Skeletal muscle tissue (tissue), 4 donors: Measurements from ENCODE around the gene CRTAC1. TPM values are rescaled to one million over a fixed set of nuclear protein-coding genes. Genes with fewer than 3 reads are reported as not detected.

Source experiments
- H3K27ac ChIP-seq: one replicate; pipeline ENCODE4 v1.7.0; 2013; ENCODE audit warnings: mild to moderate bottlenecking, low read depth, low read length, inconsistent platforms
- H3K27me3 ChIP-seq, 3 donors: one replicate each; pipeline ENCODE4 v1.7.0; 2013; ENCODE audit warnings: low read length in 3 of 3; ENCODE audit not compliant: control insufficient read depth in 3 of 3, insufficient read depth in 3 of 3
- H3K36me3 ChIP-seq, 3 donors: one replicate each; pipeline ENCODE4 v1.7.0; 2013; ENCODE audit warnings: low read length in 3 of 3; ENCODE audit not compliant: control insufficient read depth in 3 of 3, insufficient read depth in 3 of 3
- H3K4me1 ChIP-seq, 3 donors: one replicate each; pipeline ENCODE4 v1.7.0; 2013; ENCODE audit warnings: low read length in 3 of 3, mild to moderate bottlenecking in 3 of 3; ENCODE audit not compliant: control insufficient read depth in 3 of 3, insufficient read depth in 3 of 3
- H3K4me3 ChIP-seq, 3 donors: one replicate each; pipeline ENCODE4 v1.7.0; 2013; ENCODE audit warnings: low read length in 3 of 3
- H3K9ac ChIP-seq, 3 donors: one replicate each; pipeline ENCODE4 v1.7.0; 2013; ENCODE audit warnings: low read length in 3 of 3, mild to moderate bottlenecking in 3 of 3, moderate library complexity in 2 of 3, low read depth in 1 of 3
- H3K9me3 ChIP-seq, 3 donors: one replicate each; pipeline ENCODE4 v1.7.0; 2013; ENCODE audit warnings: low read length in 3 of 3; ENCODE audit not compliant: control insufficient read depth in 3 of 3
- total RNA-seq: library from RNA; depleted of rRNA; stranded (reverse); fragments of >200 nt; gene quantifications from one replicate; pipeline ENCODE4 v1.2.3, GENCODE V29; 2014
- donor health status: Osteomylitis.

Gene CRTAC1
- total RNA-seq, 1 donor from 2014 or later: 0.52 TPM

GRCh38 chr10:97869091-97870042 lies 161.1 kb downstream of the CRTAC1 start:
- H3K4me3 ChIP-seq: no peak overlapping the region
- H3K36me3 ChIP-seq: peaks cover 0 to 6% (median 0%) of the 10 kb centered on the region in 3 donors
- H3K27ac ChIP-seq: no peak overlapping the region
- H3K9ac ChIP-seq: peak overlapping the region in 2 of 3 donors; percentile 32 to 62
- H3K27me3 ChIP-seq: peaks cover 11 to 21% (median 21%) of the 10 kb centered on the region in 3 donors
- H3K4me1 ChIP-seq: peaks cover 6 to 14% (median 7%) of the 10 kb centered on the region in 3 donors
- no peaks in the 10 kb centered on the region for H3K9me3 ChIP-seq

- Histone ChIP-seq H3K9me3 (no peaks in the 10 kb centered on the region), H3K27me3 (peaks cover 9 to 18% (median 18%) of the 10 kb centered on the region in 3 donors), H3K4me1 (peaks cover 6 to 14% (median 7%) of the 10 kb centered on the region in 3 donors), H3K36me3 (peaks cover 0 to 6% (median 0%) of the 10 kb centered on the region in 3 donors), H3K27ac (no peak overlapping the region), H3K9ac (no peak overlapping the region), H3K4me3 (no peak overlapping the region)
Observed at GRCh38 chr10:97868134-97868685, 162.2 kb downstream of the CRTAC1 start.

GRCh38 chr10:97867220-97867800 lies 163.1 kb downstream of the CRTAC1 start:
- peaks cover 6 to 14% (median 7%) of the 10 kb centered on the region in 3 donors for H3K4me1 ChIP-seq
- no peak overlapping the region for H3K4me3 ChIP-seq
- H3K27me3 ChIP-seq: peaks cover 6 to 17% (median 17%) of the 10 kb centered on the region in 3 donors
- no peak overlapping the region for H3K9ac ChIP-seq
- no peak overlapping the region for H3K27ac ChIP-seq
- peaks cover 0 to 9% (median 0%) of the 10 kb centered on the region in 3 donors for H3K36me3 ChIP-seq
- no peaks in the 10 kb centered on the region for H3K9me3 ChIP-seq

GRCh38 chr10:97866524-97867219 lies 163.7 kb downstream of the CRTAC1 start:
- Histone ChIP-seq H3K36me3 (peaks cover 0 to 9% (median 0%) of the 10 kb centered on the region in 3 donors), H3K4me3 (no peak overlapping the region), H3K27me3 (peaks cover 6 to 16% (median 14%) of the 10 kb centered on the region in 3 donors), H3K27ac (no peak overlapping the region), H3K9ac (no peak overlapping the region), H3K9me3 (no peaks in the 10 kb centered on the region), H3K4me1 (peaks cover 6 to 14% (median 7%) of the 10 kb centered on the region in 3 donors)

- peaks cover 6 to 18% (median 7%) of the 10 kb centered on the region in 3 donors for H3K4me1 ChIP-seq
- H3K9ac ChIP-seq: no peak overlapping the region
- no peak overlapping the region for H3K27ac ChIP-seq
- H3K9me3 ChIP-seq: no peaks in the 10 kb centered on the region
- H3K27me3 ChIP-seq: peaks cover 0 to 12% (median 10%) of the 10 kb centered on the region in 3 donors
- no peak overlapping the region for H3K4me3 ChIP-seq
- H3K36me3 ChIP-seq: peaks cover 0 to 9% (median 0%) of the 10 kb centered on the region in 3 donors
Observed at GRCh38 chr10:97865488-97865887, 164.9 kb downstream of the CRTAC1 start.

GRCh38 chr10:97863808-97864207 lies 166.6 kb downstream of the CRTAC1 start:
- Histone ChIP-seq H3K27me3 (peaks cover 0 to 9% (median 7%) of the 10 kb centered on the region in 3 donors), H3K36me3 (peaks cover 0 to 9% (median 0%) of the 10 kb centered on the region in 3 donors), H3K4me3 (no peak overlapping the region), H3K9me3 (no peaks in the 10 kb centered on the region), H3K9ac (no peak overlapping the region), H3K4me1 (peaks cover under 1 to 9% (median 1%) of the 10 kb centered on the region in 3 donors), H3K27ac (no peak overlapping the region)

- H3K36me3 ChIP-seq: peaks cover 0 to 9% (median 0%) of the 10 kb centered on the region in 3 donors
- peaks cover 0 to 9% (median 4%) of the 10 kb centered on the region in 3 donors for H3K27me3 ChIP-seq
- H3K4me3 ChIP-seq: no peak overlapping the region
- no peaks in the 10 kb centered on the region for H3K9me3 ChIP-seq
- no peak overlapping the region for H3K9ac ChIP-seq
- H3K27ac ChIP-seq: no peak overlapping the region
- H3K4me1 ChIP-seq: peaks cover 0 to 4% (median 0%) of the 10 kb centered on the region in 3 donors
Observed at GRCh38 chr10:97861924-97862323, 168.5 kb downstream of the CRTAC1 start.

- no peaks in the 10 kb centered on the region for H3K9me3 ChIP-seq
- H3K9ac ChIP-seq: no peak overlapping the region
- peaks cover 0 to 4% (median 0%) of the 10 kb centered on the region in 3 donors for H3K4me1 ChIP-seq
- H3K36me3 ChIP-seq: peaks cover 0 to 6% (median 0%) of the 10 kb centered on the region in 3 donors
- H3K27me3 ChIP-seq: peaks cover 0 to 9% (median 2%) of the 10 kb centered on the region in 3 donors
- no peak overlapping the region for H3K4me3 ChIP-seq
- H3K27ac ChIP-seq: no peak overlapping the region
Observed at GRCh38 chr10:97861097-97861750, 169.2 kb downstream of the CRTAC1 start.

- no peak overlapping the region for H3K4me3 ChIP-seq
Observed at GRCh38 chr10:97858001-97858439, 172.4 kb downstream of the CRTAC1 start.

More at GRCh38 chr10:97858001-97858439, 172.4 kb downstream of the CRTAC1 start:
- Histone ChIP-seq H3K27ac (no peak overlapping the region), H3K4me1 (peaks cover 0 to 5% (median 0%) of the 10 kb centered on the region in 3 donors), H3K9me3 (no peaks in the 10 kb centered on the region), H3K36me3 (peaks cover 0 to 3% (median 0%) of the 10 kb centered on the region in 3 donors), H3K27me3 (peaks cover 0 to 5% (median 0%) of the 10 kb centered on the region in 3 donors), H3K9ac (no peak overlapping the region)
